GM18909 (cell line): ENCODE data around the gene FBXO27.
"Not testable (repeated sequence)": the region's sequence is repeated elsewhere in the genome, so short reads cannot be mapped to it uniquely, and the experiment has no call there.

Source experiments
- ATAC-seq: cut with Tn5 transposase; IDR thresholded peaks from one replicate; pipeline ENCODE4 v1.9.1; 2021; ENCODE audit warnings: mild to moderate bottlenecking; ENCODE audit not compliant: unreplicated experiment, poor library complexity

The FBXO27 gene

DNA sequence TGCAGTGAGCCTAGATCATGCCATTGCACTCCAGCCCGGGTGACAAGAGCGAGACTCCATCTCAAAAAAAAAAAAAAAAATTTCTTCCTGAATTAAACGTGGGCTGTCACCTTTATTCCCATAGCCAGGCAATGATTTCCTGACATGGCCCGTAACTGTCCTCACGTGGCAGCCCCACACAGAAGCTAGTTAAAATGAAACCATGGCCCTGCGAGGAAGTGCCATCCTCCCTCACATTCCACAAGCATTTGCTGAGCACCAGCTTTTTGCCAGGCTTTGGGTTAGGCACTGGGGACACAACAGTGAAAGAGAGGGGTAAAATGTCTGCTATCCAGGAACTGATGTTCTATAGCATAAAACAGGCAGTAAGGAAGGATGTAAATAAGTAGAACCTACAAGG is 13.2 kb upstream of the FBXO27 start:
- ATAC-seq = no peak

DNA sequence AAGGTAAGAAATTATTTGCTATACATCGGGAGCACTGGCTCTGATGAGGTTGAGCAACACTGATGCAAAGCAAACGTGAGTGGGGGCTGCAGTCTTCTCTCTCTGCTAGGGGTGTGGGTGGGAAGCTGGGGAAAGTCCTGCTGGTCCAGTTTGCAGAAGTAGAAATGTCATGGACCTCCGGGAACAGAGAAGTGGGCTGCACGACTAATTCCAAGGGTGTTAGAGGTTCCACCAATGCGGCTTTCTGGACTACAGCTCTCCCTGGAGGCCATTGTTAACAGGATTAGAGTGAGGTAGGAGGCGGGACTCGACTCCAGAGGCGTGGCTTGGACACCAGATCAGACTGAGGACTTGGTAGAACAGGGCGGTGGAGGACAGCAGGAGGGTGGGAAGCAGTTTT is 5.7 kb upstream of the FBXO27 start:
- ATAC-seq = no peak

DNA sequence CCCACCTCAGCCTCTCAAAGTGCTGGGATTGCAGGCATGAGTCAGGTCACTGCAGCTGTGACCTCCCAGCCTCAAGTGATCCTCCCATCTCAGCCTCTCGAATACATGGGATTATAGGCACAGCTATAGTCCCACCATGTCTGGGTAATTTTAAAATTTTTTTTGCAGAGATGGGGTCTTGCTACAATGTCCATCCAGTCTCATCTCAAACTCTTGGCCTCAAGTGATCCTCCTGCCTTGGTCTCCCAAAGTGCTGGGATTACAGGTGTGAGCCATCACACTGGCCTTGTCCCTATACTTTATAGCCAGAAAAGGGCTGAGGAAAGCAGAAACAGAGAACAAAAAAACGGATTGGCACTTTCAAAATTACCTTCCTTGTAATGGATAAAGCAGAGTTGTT is 4.8 kb upstream of the FBXO27 start:
- ATAC-seq = no peak

- no peak for ATAC-seq
Measured at GRCh38 chr19:39036581-39036980, 4.2 kb upstream of the FBXO27 start.

DNA sequence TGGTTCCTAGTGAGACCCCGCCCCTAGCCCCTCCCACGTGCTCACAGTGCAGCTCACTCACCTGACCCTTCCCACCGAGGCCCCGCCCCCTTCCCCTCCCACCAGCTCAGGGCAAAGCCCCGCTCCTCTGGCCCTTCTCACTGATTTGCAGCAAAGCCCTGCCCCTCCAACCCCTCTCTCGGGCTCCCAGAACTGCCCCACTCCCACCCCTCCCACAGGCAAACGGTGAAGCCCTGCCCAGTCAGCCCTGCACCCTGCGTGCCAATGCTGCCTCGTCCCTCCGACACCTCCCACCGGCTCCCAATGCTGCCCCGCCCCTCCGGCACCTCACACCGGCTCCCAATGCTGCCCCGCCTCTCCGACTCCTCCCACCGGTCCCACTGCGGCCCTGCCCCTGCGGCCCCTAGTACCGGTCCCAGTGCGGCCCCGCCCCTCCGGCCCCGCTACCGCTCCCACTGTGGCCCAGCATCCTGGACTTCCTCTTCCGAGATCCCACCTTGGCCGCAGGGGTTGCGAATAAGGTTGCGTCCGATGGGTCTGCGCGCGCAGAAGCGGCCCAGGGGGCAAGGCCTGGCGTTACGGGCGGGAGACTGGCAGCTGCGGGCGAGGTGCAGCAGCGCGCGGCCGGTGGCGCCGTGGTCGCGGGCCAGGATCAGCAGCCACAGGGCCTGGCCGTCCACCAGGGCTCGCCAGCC is 834 bp downstream of the FBXO27 start:
- ATAC-seq = peak; percentile 47

GRCh38 chr19:39030854-39031367 is 1.4 kb downstream of the FBXO27 start:
- ATAC-seq = no peak

DNA sequence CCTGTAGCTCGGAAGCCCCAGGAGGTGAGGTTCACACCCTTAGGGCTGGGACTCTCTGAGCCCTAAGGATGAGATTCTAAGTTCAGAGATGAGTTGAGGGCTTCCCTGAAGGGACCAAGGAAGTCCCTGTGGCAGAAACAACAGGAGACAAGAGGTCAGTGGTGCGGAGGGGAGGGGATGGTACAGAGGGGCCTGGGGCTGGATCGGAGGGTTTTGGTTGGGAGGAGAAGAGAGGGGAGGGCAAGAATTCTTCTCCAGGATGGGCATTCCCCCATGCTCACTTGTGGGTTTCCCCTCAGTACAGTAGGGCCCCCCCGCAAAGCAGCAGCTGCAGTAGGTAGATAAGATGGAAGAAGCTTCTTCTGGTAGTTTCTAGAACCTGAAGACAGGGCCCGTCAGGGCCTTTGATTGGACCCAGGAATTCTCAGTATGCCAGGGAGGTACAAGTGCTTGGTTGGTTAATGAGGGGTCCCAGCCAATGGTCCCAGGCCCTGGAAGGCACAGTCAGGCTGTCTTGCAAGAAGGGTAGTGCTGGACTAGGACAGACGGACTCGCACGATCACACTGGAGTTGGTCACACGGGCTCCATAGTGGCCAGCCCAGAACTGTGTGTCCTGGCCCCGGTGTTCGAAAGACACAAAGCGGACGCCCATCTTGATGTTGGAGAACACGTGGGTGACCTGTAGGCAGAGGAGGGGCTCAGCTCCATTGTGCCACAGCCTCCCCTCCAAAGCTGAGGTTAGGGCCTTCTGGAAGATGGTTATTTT is 7.3 kb downstream of the FBXO27 start:
- no peak for ATAC-seq

- no peak for ATAC-seq
Measured at GRCh38 chr19:39021063-39021462, 11.3 kb downstream of the FBXO27 start.

- ATAC-seq = no peak
Measured at GRCh38 chr19:39017646-39018045, 14.7 kb downstream of the FBXO27 start.

DNA sequence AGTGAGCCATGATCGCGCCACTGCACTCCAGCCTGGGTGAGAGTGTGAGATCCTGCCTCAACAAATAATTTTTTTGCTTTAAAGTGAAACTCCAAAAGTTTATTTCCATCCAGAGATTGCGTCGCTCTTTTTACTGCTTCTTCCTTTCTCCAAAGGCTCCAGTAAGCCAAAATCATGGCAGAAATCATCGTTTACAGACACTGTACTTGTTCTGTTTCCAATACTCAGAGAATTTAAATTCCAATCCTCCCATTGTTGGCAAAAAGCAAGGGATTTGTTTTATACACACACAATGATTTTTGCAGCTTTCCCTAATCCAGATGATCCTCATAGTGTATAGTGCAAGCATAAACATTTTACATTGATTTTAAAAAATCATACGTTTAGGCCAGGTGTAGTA is 15.3 kb downstream of the FBXO27 start:
- ATAC-seq = no peak

DNA sequence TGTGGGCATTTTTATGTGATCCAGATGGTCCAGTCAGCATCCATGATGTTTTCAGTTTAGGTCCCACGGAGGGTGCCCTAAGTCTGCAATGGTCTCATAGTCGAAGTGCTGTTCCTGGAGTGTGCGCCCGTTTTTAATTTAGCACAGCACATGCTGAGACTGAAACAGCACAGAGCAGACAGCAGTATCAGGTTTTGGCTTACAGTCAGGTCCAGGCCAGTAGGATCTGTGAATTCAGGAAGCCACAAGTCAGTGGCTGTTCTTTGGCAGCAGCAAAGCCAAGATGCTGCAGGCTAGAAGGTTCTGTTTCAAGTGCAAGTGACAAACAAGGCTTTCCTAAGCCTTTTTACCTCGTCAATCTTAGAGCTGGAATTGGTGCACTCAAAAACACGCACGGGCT is 18.3 kb downstream of the FBXO27 start:
- ATAC-seq = no peak

DNA sequence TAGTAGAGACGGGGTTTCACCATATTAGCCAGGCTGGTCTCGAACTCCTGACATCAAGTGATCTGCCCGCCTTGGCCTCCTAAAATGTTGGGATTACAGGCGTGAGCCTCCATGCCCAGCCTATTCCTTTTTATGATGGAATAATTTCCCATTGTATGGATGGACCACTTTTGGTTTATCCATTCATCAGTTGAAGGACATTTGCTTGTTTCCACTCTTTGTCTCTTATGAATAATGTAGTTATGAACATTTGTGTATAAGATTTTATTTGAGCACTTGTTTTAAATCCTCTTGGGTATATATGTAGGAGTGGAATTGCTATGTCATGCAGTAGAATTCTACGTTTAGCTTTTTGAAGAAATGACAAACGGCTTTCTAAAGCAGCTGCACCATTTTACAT is 23.3 kb downstream of the FBXO27 start:
- ATAC-seq = no peak

DNA sequence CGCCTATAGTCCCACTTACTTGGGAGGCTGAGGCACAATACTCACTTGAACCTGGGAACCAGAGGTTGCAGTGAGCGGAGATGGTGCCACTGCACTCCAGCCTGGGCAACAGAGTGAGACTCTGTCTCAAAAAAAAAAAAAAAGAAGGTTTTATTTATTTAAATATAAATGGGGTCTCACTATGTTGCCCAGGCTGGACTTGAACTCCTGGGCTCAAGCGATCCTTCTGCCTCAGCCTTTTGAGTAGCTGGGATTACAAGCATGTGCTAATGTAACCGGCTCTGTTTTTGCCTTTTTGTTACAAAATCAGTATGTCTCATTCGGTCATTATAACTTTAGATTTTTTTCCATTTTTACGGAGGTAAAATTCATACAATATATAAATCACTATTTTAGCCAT is 24.2 kb downstream of the FBXO27 start:
- ATAC-seq = no peak

GRCh38 chr19:39007096-39007495 is 25.3 kb downstream of the FBXO27 start:
- ATAC-seq = no peak

- ATAC-seq = no peak
Measured at GRCh38 chr19:39004403-39004802, 27.9 kb downstream of the FBXO27 start.

DNA sequence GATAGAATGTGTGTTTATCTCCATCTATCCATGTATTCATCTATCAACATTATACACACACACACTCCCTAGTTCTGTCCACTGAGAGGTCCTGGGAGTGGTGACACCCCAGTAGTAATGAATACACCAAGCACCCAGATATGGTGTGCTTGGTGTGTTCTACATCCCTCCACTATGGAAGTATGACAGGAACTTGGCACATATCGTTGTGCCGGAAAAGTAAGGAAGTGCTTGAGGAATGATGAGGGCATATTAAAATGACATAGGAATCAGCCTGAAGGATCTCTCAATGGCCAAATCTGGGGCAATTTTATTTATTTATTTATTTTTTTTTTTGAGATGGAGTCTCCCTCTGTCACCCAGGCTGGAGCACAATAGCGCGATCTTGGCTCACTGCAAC is 28.6 kb downstream of the FBXO27 start:
- ATAC-seq = no peak

GRCh38 chr19:39003188-39003587 is 29.2 kb downstream of the FBXO27 start:
- ATAC-seq = no peak

- ATAC-seq = no peak
Measured at GRCh38 chr19:39001041-39001440, 31.3 kb downstream of the FBXO27 start.

DNA sequence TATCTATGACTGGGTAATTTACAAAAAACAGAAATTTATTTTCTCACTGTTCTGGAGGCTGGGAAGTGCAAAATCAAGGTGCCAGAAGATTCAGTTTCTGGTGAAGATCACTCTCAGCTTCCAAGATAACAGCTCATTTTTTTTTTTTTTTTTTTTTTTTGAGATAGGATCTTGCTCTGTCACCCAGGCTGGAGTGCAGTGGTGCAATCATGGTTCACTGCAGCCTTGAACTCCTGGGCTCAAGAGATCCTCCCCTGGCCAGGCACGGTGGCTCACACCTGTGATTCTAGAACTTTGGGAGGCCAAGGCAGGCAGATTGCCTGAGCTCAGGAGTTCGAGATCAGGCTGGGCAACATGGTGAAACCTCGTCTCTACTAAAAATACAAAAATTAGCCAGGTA is 34.8 kb downstream of the FBXO27 start:
- ATAC-seq = not testable (repeated sequence)

DNA sequence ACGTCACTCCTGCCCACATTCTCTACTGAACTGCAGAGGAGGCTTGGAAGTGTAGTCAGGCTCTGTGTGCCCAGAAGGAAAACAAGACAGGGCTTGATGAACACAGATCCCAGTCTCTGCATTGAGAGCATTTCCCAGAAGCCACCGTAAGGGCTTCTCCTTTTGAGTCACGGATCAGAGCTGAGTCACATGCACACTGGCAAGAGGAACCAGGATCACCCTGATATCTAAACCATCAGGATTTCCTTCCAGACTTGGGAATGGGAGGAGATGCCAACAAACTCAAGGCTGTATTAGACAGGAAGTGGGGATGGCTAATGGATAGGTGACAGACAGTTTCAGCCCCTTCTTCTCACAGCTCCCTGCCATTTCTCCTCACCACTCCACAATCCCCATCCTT is 39.1 kb downstream of the FBXO27 start:
- no peak for ATAC-seq

- ATAC-seq = no peak
Measured at GRCh38 chr19:38990949-38991697, 41.2 kb downstream of the FBXO27 start.
